ENCODE results near the gene RPS26.
A peak's percentile ranks its signal among the peaks of the same experiment; 100 is the strongest.

Gene RPS26

DNA sequence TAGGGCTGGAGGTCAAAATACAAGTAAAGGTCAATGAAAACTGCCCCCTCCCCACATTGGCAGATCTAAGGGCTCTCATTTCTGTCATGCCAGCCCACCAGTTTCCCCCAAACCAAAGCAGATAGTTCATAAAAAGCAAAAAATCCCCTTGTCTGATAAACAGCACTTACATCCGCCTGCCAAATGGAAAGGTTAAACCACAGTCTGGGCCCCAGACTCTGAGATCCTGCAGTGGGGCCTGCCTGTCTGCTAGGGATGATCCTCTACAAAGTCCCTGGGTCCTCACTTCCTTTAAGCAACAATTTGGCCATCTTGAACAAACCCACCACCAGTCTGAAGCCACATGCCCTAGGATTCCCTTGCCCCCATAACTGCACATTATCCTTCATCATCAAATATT is 9.7 kb upstream of the RPS26 start:
- H2AFZ ChIP-seq (ENCODE audit: low read length), result no peak overlapping the region
- no peak overlapping the region for H3K9ac ChIP-seq (ENCODE audit: low read depth, low read length, poor library complexity, severe bottlenecking)
- H3K4me2 ChIP-seq (ENCODE audit: low read depth, low read length, poor library complexity, severe bottlenecking), result no peak overlapping the region
- no peaks in the 10 kb centered on the region for H4K20me1 ChIP-seq (ENCODE audit: insufficient read depth, low read length, poor library complexity, severe bottlenecking)
- no peaks in the 10 kb centered on the region for H3K9me3 ChIP-seq (ENCODE audit: insufficient read depth, low read depth, low read length)
- peaks cover 4% of the 10 kb centered on the region; the same call in 1 of the 2 replicates for H3K36me3 ChIP-seq (ENCODE audit: insufficient read depth, low read length)
- peaks cover under 1% of the 10 kb centered on the region for H3K4me1 ChIP-seq (ENCODE audit: insufficient read depth, low read length, poor library complexity, severe bottlenecking)
- no peak overlapping the region for H3K4me3 ChIP-seq (ENCODE audit: low read length, poor library complexity, severe bottlenecking)
- no peaks in the 10 kb centered on the region for H3K79me2 ChIP-seq (ENCODE audit: insufficient read depth, low read length)
- no peaks in the 10 kb centered on the region for H3K9me2 ChIP-seq (replicated peaks; ENCODE audit: low read depth, low read length)
- TF ChIP-seq EZH2phosphoT487 (IDR thresholded peaks at IDR 0.05; ENCODE audit: borderline replicate concordance), result no peak
- TF ChIP-seq, protein P1, sequence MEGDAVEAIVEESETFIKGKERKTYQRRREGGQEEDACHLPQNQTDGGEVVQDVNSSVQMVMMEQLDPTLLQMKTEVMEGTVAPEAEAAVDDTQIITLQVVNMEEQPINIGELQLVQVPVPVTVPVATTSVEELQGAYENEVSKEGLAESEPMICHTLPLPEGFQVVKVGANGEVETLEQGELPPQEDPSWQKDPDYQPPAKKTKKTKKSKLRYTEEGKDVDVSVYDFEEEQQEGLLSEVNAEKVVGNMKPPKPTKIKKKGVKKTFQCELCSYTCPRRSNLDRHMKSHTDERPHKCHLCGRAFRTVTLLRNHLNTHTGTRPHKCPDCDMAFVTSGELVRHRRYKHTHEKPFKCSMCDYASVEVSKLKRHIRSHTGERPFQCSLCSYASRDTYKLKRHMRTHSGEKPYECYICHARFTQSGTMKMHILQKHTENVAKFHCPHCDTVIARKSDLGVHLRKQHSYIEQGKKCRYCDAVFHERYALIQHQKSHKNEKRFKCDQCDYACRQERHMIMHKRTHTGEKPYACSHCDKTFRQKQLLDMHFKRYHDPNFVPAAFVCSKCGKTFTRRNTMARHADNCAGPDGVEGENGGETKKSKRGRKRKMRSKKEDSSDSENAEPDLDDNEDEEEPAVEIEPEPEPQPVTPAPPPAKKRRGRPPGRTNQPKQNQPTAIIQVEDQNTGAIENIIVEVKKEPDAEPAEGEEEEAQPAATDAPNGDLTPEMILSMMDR (conservative IDR thresholded peaks at IDR 0.05; ENCODE audit: low read length), result no peak
- H3K27me3 ChIP-seq (ENCODE audit: insufficient read depth, low read length, poor library complexity, severe bottlenecking), result no peaks in the 10 kb centered on the region
- no peaks in the 10 kb centered on the region for H3F3A ChIP-seq (ENCODE audit: low read depth)

DNA sequence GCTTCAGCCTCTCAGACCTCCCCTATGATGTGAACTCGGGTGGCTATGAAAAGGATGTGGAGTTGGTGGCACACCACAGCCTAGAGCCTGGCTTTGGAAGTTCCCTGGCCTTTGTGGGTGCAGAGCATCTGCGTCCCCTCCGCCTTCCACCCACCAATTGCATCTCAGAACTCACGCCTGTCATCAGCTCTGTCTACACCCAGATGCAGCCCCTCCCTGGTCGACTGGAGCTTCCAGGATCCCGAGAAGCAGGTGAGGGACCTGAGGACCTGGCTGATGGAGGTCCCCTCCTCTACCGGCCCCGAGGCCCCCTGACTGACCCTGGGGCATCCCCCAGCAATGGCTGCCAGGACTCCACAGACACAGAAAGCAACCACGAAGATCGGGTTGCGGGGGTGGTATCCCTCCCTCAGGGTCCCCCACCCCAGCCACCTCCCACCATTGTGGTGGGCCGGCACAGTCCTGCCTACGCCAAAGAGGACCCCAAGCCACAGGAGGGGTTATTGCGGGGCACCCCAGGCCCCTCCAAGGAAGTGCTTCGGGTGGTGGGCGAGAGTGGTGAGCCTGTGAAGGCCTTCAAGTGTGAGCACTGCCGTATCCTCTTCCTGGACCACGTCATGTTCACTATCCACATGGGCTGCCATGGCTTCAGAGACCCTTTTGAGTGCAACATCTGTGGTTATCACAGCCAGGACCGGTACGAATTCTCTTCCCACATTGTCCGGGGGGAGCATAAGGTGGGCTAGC is 7.0 kb upstream of the RPS26 start:
- H3K4me3 ChIP-seq (ENCODE audit: low read length, poor library complexity, severe bottlenecking), result no peak overlapping the region
- no peak overlapping the region for H3K9ac ChIP-seq (ENCODE audit: low read depth, low read length, poor library complexity, severe bottlenecking)
- no peaks in the 10 kb centered on the region for H3K9me3 ChIP-seq (ENCODE audit: insufficient read depth, low read depth, low read length)
- H3F3A ChIP-seq (ENCODE audit: low read depth), result no peaks in the 10 kb centered on the region
- H3K4me1 ChIP-seq (ENCODE audit: insufficient read depth, low read length, poor library complexity, severe bottlenecking), result peaks cover 5% of the 10 kb centered on the region
- no peaks in the 10 kb centered on the region for H3K9me2 ChIP-seq (replicated peaks; ENCODE audit: low read depth, low read length)
- no peak overlapping the region for H2AFZ ChIP-seq (ENCODE audit: low read length)
- no peak overlapping the region for H3K4me2 ChIP-seq (ENCODE audit: low read depth, low read length, poor library complexity, severe bottlenecking)
- no peaks in the 10 kb centered on the region for H4K20me1 ChIP-seq (ENCODE audit: insufficient read depth, low read length, poor library complexity, severe bottlenecking)
- H3K27me3 ChIP-seq (ENCODE audit: insufficient read depth, low read length, poor library complexity, severe bottlenecking), result no peaks in the 10 kb centered on the region
- H3K79me2 ChIP-seq (ENCODE audit: insufficient read depth, low read length), result no peaks in the 10 kb centered on the region
- peaks cover 4% of the 10 kb centered on the region; the same call in 1 of the 2 replicates for H3K36me3 ChIP-seq (ENCODE audit: insufficient read depth, low read length)
- TF ChIP-seq EZH2phosphoT487 (IDR thresholded peaks at IDR 0.05; ENCODE audit: borderline replicate concordance), result no peak
- TF ChIP-seq, protein P1 (conservative IDR thresholded peaks at IDR 0.05; ENCODE audit: low read length), result no peak

DNA sequence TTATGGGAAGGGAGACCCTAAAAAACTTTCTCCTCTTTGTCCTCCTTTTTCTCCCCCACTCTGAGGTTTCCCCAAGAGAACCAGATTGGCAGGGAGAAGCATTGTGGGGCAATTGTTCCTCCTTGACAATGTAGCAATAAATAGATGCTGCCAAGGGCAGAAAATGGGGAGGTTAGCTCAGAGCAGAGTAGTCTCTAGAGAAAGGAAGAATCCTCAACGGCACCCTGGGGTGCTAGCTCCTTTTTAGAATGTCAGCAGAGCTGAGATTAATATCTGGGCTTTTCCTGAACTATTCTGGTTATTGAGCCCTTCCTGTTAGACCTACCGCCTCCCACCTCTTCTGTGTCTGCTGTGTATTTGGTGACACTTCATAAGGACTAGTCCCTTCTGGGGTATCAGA is 4.6 kb upstream of the RPS26 start:
- Histone ChIP-seq H2AFZ (ENCODE audit: low read length) (no peak overlapping the region), H3K4me1 (ENCODE audit: insufficient read depth, low read length, poor library complexity, severe bottlenecking) (peaks cover 11% of the 10 kb centered on the region), H3K9ac (ENCODE audit: low read depth, low read length, poor library complexity, severe bottlenecking) (peak overlapping the region; percentile 14), H3K36me3 (ENCODE audit: insufficient read depth, low read length) (peaks cover 4% of the 10 kb centered on the region; the same call in 1 of the 2 replicates), H4K20me1 (ENCODE audit: insufficient read depth, low read length, poor library complexity, severe bottlenecking) (no peaks in the 10 kb centered on the region), H3K79me2 (ENCODE audit: insufficient read depth, low read length) (peaks cover 3% of the 10 kb centered on the region), H3K4me3 (ENCODE audit: low read length, poor library complexity, severe bottlenecking) (no peak overlapping the region), H3K9me3 (ENCODE audit: insufficient read depth, low read depth, low read length) (no peaks in the 10 kb centered on the region), H3K27me3 (ENCODE audit: insufficient read depth, low read length, poor library complexity, severe bottlenecking) (no peaks in the 10 kb centered on the region), H3F3A (ENCODE audit: low read depth) (no peaks in the 10 kb centered on the region), H3K9me2 (replicated peaks; ENCODE audit: low read depth, low read length) (no peaks in the 10 kb centered on the region), H3K4me2 (ENCODE audit: low read depth, low read length, poor library complexity, severe bottlenecking) (no peak overlapping the region)
- TF ChIP-seq, protein P1 (conservative IDR thresholded peaks at IDR 0.05; ENCODE audit: low read length), result no peak
- TF ChIP-seq EZH2phosphoT487 (IDR thresholded peaks at IDR 0.05; ENCODE audit: borderline replicate concordance), result no peak
